Suprapubic skin (tissue), 4 donors: ENCODE measurements around the gene PRMT3. TPM values are rescaled to one million over a fixed set of nuclear protein-coding genes. Genes with fewer than 3 reads are reported as not detected.
"Not testable (repeated sequence)": the region's sequence is repeated elsewhere in the genome, so short reads cannot be mapped to it uniquely, and the experiment has no call there.

Experiments used
- DNase-seq, 2 donors: peaks; one replicate each; pipeline ENCODE4 v3.0.0-alpha.2; 2019; ENCODE audit warnings: low spot score in 2 of 2
- H3K27ac ChIP-seq: fragments of 200-600 bp; sonication (generic); one replicate; pipeline ENCODE4 v1.5.1; 2019
- H3K27me3 ChIP-seq: fragments of 200-600 bp; sonication (generic); one replicate; pipeline ENCODE4 v1.5.1; 2019
- H3K36me3 ChIP-seq: fragments of 200-600 bp; sonication (generic); one replicate; pipeline ENCODE4 v1.5.1; 2019
- H3K4me1 ChIP-seq: fragments of 200-600 bp; sonication (generic); one replicate; pipeline ENCODE4 v1.5.1; 2019
- H3K4me3 ChIP-seq: fragments of 200-600 bp; sonication (generic); one replicate; pipeline ENCODE4 v1.5.1; 2019; ENCODE audit warnings: mild to moderate bottlenecking
- H3K9me3 ChIP-seq: fragments of 200-600 bp; sonication (generic); one replicate; pipeline ENCODE4 v1.5.1; 2019
- CTCF ChIP-seq, 2 donors: fragments of 200-600 bp in 1 of 2; fragments of 450-650 bp in 1 of 2; sonication (generic) in 1 of 2; IDR thresholded peaks; one replicate each; pipeline ENCODE4 v1.5.1; 2016 to 2019; ENCODE audit warnings: antibody characterized with exemption in 2 of 2, mild to moderate bottlenecking in 1 of 2, moderate library complexity in 1 of 2
- EP300 ChIP-seq: sonication (generic); formaldehyde crosslinking; IDR thresholded peaks from one replicate; pipeline ENCODE4 v1.6.1; 2017; ENCODE audit warnings: antibody characterized with exemption
- POLR2A ChIP-seq, 2 donors: fragments of 450-650 bp; IDR thresholded peaks; one replicate each; pipeline ENCODE4 v1.6.1; 2017; ENCODE audit warnings: antibody characterized with exemption in 2 of 2, mild to moderate bottlenecking in 2 of 2, moderate library complexity in 2 of 2
- POLR2AphosphoS5 ChIP-seq, 3 donors: sonication (generic); formaldehyde crosslinking; IDR thresholded peaks; one replicate each; pipeline ENCODE4 v1.6.1; 2017; ENCODE audit warnings: antibody characterized with exemption in 3 of 3
- WGBS: methylation state at CpG from one replicate; pipeline ENCODE4 v1.1.5; 2018; 5-methylcytosine and 5-hydroxymethylcytosine counted together
- total RNA-seq, 4 donors: library from RNA; depleted of rRNA; stranded (reverse); fragments of >200 nt; gene quantifications; one replicate each; pipeline ENCODE4 v1.1.0, GENCODE V29; 2016

PRMT3 gene
- total RNA-seq, 4 donors from 2014 or later = 13.3 to 19.7 (median 15.5) TPM

GRCh38 chr11:20467487-20468185, 80.1 kb downstream of the PRMT3 start:
- Histone ChIP-seq H3K9me3 (no peaks in the 10 kb centered on the region), H3K27ac (no peak overlapping the region), H3K27me3 (no peaks in the 10 kb centered on the region), H3K4me1 (no peaks in the 10 kb centered on the region), H3K36me3 (peaks cover 9% of the 10 kb centered on the region), H3K4me3 (no peak overlapping the region)
- 88% methylated on average over 6 of the region's 6 CpGs for WGBS
- no peak for DNase-seq
- TF ChIP-seq POLR2A (IDR thresholded peaks at IDR 0.05) (no peak), POLR2AphosphoS5 (IDR thresholded peaks at IDR 0.05) (no peak), CTCF (IDR thresholded peaks at IDR 0.05) (no peak), EP300 (no peak)

DNA sequence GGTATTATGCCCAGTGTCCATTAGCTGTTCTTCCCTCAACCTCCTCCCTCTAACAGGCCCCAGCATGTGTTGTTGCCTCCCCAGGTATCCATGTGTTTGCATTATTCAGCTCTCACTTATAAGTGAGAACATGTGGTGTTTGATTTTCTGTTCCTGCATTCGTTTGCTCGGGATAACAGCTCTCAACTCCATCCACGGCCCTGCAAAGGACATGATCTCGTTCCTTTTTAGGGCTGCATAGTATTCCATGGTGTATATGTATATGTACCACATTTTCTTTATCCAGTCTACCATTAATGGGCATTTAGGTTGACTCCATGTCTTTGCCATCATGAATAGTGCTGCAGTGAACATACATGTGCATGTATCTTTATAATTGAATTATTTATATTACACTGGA, 82.8 kb downstream of the PRMT3 start:
- no peaks in the 10 kb centered on the region for H3K27me3 ChIP-seq
- H3K4me1 ChIP-seq = peaks cover 13% of the 10 kb centered on the region
- TF ChIP-seq POLR2A (IDR thresholded peaks at IDR 0.05) = no peak
- TF ChIP-seq CTCF (IDR thresholded peaks at IDR 0.05) = no peak
- no peak for TF ChIP-seq EP300
- no peak for TF ChIP-seq POLR2AphosphoS5 (IDR thresholded peaks at IDR 0.05)
- no peak overlapping the region for H3K27ac ChIP-seq
- no peaks in the 10 kb centered on the region for H3K9me3 ChIP-seq
- WGBS = 97% methylated on average over 4 of the region's 4 CpGs
- peaks cover 4% of the 10 kb centered on the region for H3K36me3 ChIP-seq
- H3K4me3 ChIP-seq = no peak overlapping the region
- DNase-seq = no peak

- H3K36me3 ChIP-seq, H3K27me3 ChIP-seq, H3K27ac ChIP-seq, H3K4me3 ChIP-seq, DNase-seq, H3K9me3 ChIP-seq: not testable (repeated sequence)
- peaks cover 13% of the 10 kb centered on the region for H3K4me1 ChIP-seq
Measured at GRCh38 chr11:20471929-20472328, 84.4 kb downstream of the PRMT3 start.

- no peaks in the 10 kb centered on the region for H3K9me3 ChIP-seq
- peaks cover 13% of the 10 kb centered on the region for H3K4me1 ChIP-seq
- H3K4me3 ChIP-seq = no peak overlapping the region
- DNase-seq = no peak
- H3K27ac ChIP-seq = peak overlapping the region; percentile 57
- 72% methylated on average over 6 of the region's 7 CpGs for WGBS
- H3K36me3 ChIP-seq = no peaks in the 10 kb centered on the region
- TF ChIP-seq CTCF (IDR thresholded peaks at IDR 0.05) = no peak
- TF ChIP-seq EP300 = no peak
- TF ChIP-seq POLR2AphosphoS5 (IDR thresholded peaks at IDR 0.05) = no peak
- no peak for TF ChIP-seq POLR2A (IDR thresholded peaks at IDR 0.05)
- H3K27me3 ChIP-seq = no peaks in the 10 kb centered on the region
Measured at GRCh38 chr11:20474176-20474881, 86.8 kb downstream of the PRMT3 start.

DNA sequence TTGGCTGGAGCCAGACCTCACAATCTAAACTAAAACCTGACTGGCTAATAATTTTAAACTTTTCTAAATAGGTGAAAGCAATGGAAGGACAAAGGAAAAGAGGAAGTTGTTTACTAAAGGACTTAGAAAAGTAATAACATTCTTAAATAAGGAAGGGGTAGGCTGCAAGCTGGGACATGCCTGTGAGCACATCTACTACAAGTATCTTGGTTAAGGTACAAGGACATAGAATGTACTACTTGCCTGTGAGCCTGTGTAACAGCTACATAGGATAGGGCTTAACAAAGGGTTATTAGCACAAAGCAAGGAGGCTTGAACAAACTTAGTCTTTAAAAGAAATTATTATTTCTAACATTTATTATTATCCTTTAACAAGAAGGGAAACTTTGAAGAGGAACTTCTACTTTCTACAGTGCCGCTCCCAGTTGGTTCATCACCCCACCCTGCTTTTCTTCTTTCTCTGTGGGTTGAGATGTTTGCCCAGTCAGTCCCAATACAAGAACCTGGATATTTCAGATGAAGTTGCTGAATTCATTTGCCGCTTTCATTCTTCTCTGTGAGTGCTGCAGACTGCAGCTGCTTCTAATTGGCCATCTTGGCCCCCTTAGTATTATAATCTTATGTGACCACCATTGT, 87.5 kb downstream of the PRMT3 start:
- no peak for DNase-seq
- TF ChIP-seq POLR2A (IDR thresholded peaks at IDR 0.05) = no peak
- TF ChIP-seq EP300 = no peak
- no peak for TF ChIP-seq POLR2AphosphoS5 (IDR thresholded peaks at IDR 0.05)
- TF ChIP-seq CTCF (IDR thresholded peaks at IDR 0.05) = no peak
- Histone ChIP-seq H3K27ac (peak overlapping the region; percentile 57), H3K36me3 (no peaks in the 10 kb centered on the region), H3K27me3 (no peaks in the 10 kb centered on the region), H3K4me3 (no peak overlapping the region), H3K9me3 (no peaks in the 10 kb centered on the region), H3K4me1 (peaks cover 13% of the 10 kb centered on the region)
- WGBS = 82% methylated on average over 2 of the region's 2 CpGs
